Neural cell (in vitro differentiated cells): ENCODE results near the gene CREM.

Experiments
- CTCF ChIP-seq: fragments of 450-650 bp; IDR thresholded peaks from 2 replicates; pipeline ENCODE4 v1.5.1; 2014; ENCODE audit warnings: antibody characterized with exemption, mild to moderate bottlenecking, moderate library complexity; ENCODE audit not compliant: poor library complexity, severe bottlenecking
- POLR2AphosphoS5 ChIP-seq: IDR thresholded peaks from 2 replicates; pipeline ENCODE4 v1.6.1; 2012

GRCh38 chr10:35152992-35153391, 26.3 kb downstream of the CREM start:
- TF ChIP-seq CTCF (no peak), POLR2AphosphoS5 (no peak)
